ENCODE results near the gene OR6C68. TPM values are rescaled to one million over a fixed set of nuclear protein-coding genes. Genes with fewer than 3 reads are reported as not detected.

OR6C68 gene
- total RNA-seq, 4 donors from 2014 or later, result not detected

DNA sequence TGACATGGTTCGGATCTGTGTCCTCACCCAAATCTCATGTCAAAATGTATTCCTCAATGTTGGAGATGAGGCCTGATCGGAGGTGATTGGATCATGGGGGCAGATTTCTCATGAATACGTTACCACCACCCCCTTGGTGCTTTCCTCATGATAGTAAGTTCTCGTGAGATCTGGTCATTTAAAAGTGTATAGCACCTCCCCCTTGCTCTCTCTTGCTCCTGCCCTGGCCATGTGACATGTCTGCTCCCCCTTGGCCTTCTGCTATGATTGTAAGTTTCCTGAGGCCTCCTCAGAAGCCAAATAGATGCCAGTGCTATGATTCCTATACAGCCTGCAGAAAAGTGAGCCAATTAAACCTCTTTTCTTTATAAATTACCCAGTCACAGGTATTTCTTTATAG, 7.1 kb downstream of the OR6C68 start:
- intact Hi-C loops (cut with DNase I; ENCODE audit: low total_unique reads), result no loop called here
- WGBS, 2 donors, result 68 to 81% methylated on average over 4 of the region's 4 CpGs
- TF ChIP-seq POLR2A (IDR thresholded peaks at IDR 0.05) (no peak), CTCF (IDR thresholded peaks at IDR 0.05) (no peak)
- no peak overlapping the region for H3K4me3 ChIP-seq (ENCODE audit: low read depth, poor library complexity, severe bottlenecking)
- no peak for DNase-seq (ENCODE audit: low spot score in 2 of 2)

- TF ChIP-seq POLR2A (IDR thresholded peaks at IDR 0.05) (no peak), CTCF (IDR thresholded peaks at IDR 0.05) (no peak)
- intact Hi-C loops (cut with DNase I; ENCODE audit: low total_unique reads), result no loop called here
- WGBS, 2 donors, result 57 to 72% methylated on average over 2 of the region's 2 CpGs
- no peak for DNase-seq (ENCODE audit: low spot score in 2 of 2)
- no peak overlapping the region for H3K4me3 ChIP-seq (ENCODE audit: low read depth, poor library complexity, severe bottlenecking)
These were observed 7.7 kb downstream of the OR6C68 start for GRCh38 chr12:55499810-55500252.

- DNase-seq (ENCODE audit: low spot score in 2 of 2), result no peak
- intact Hi-C loops (cut with DNase I; ENCODE audit: low total_unique reads), result no loop called here
- 18 to 32% methylated on average over 2 of the region's 2 CpGs for WGBS, 2 donors
- TF ChIP-seq POLR2A (IDR thresholded peaks at IDR 0.05), result no peak
- H3K4me3 ChIP-seq (ENCODE audit: low read depth, poor library complexity, severe bottlenecking), result no peak overlapping the region
These were observed 9.4 kb downstream of the OR6C68 start for GRCh38 chr12:55501601-55502000.

DNA sequence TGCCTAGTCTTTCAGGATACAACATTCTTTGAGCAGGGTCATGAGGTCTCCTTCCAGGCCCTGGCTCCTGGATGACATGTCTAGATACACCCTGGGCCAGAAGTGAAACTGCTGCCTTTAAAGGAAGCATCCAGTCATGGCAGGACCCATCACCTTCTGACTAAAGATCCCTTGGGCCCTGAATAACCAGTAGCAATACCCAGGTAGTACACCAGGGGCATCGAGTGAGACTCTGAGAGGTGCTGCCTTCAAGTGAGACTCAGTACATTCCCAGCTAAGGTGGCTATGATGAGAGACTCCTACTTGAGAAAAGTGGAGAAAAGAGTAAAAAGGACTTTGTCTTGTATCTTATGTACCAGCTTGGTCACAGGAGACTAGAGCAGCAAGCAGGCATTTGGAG, 23.5 kb downstream of the OR6C68 start:
- 71 to 88% methylated on average over 1 of the region's 1 CpG for WGBS, 2 donors
- no peak for TF ChIP-seq POLR2A (IDR thresholded peaks at IDR 0.05)
- TF ChIP-seq CTCF (IDR thresholded peaks at IDR 0.05), result no peak
- intact Hi-C loops (cut with DNase I; ENCODE audit: low total_unique reads), result no loop called here
- no peak for DNase-seq (ENCODE audit: low spot score in 2 of 2)
- H3K4me3 ChIP-seq (ENCODE audit: low read depth, poor library complexity, severe bottlenecking), result no peak overlapping the region

GRCh38 chr12:55516391-55516790, 24.2 kb downstream of the OR6C68 start:
- TF ChIP-seq CTCF (IDR thresholded peaks at IDR 0.05), result no peak
- TF ChIP-seq POLR2A (IDR thresholded peaks at IDR 0.05), result no peak
- no peak overlapping the region for H3K4me3 ChIP-seq (ENCODE audit: low read depth, poor library complexity, severe bottlenecking)
- no peak for DNase-seq (ENCODE audit: low spot score in 2 of 2)
- intact Hi-C loops (cut with DNase I; ENCODE audit: low total_unique reads), result no loop called here

Other genes with a start within 250 kb of the OR6C68 start
- not detected for gene OR6C74, start 247.8 kb upstream of the OR6C68 start, total RNA-seq
- gene OR6C6, start 195.8 kb upstream of the OR6C68 start, total RNA-seq, result not detected
- not detected for gene OR6C1, start 178.0 kb upstream of the OR6C68 start, total RNA-seq
- not detected for gene OR6C3, start 161.6 kb upstream of the OR6C68 start, total RNA-seq
- gene OR6C75, start 129.4 kb upstream of the OR6C68 start, total RNA-seq, result not detected
- gene OR6C65, start 91.8 kb upstream of the OR6C68 start, total RNA-seq, result not detected
- not detected for gene OR6C76, start 66.1 kb upstream of the OR6C68 start, total RNA-seq
- gene OR6C2, start 48.3 kb upstream of the OR6C68 start, total RNA-seq, result not detected
- not detected for gene OR6C70, start 22.2 kb upstream of the OR6C68 start, total RNA-seq
- gene OR6C4, start 57.2 kb downstream of the OR6C68 start, total RNA-seq, result not detected
- not detected for gene OR2AP1, start 80.1 kb downstream of the OR6C68 start, total RNA-seq
- not detected for gene OR10P1, start 144.5 kb downstream of the OR6C68 start, total RNA-seq
- 10 to 100 TPM; 11.0 to 20.9 (median 12.8) TPM for gene ITGA7, start 215.5 kb downstream of the OR6C68 start, total RNA-seq
- gene BLOC1S1, start 223.7 kb downstream of the OR6C68 start, total RNA-seq, result 100 to 1,000 TPM; 114 to 167 (median 138) TPM
- gene RDH5, start 228.0 kb downstream of the OR6C68 start, total RNA-seq, result 1 to 10 TPM; 2.5 to 8.9 (median 4.3) TPM
- gene CD63, start 236.6 kb downstream of the OR6C68 start, total RNA-seq, result 100 to 1,000 TPM; 151 to 408 (median 196) TPM